Right lobe of liver (tissue), 4 donors: Measurements from ENCODE around the gene GPATCH1.

ENCODE experiments used
- POLR2A ChIP-seq: fragments of 450-650 bp; IDR thresholded peaks from one replicate; pipeline ENCODE4 v1.6.1; 2017; ENCODE audit warnings: antibody characterized with exemption, mild to moderate bottlenecking
- TF ChIP-seq, protein P1 (sequence below), 4 donors: fragments of 200-600 bp in 3 of 4; fragments of 450-650 bp in 1 of 4; IDR thresholded peaks; one replicate each; pipeline versions ENCODE4 v1.5.1 to v1.8.0; 2016 to 2022; ENCODE audit warnings: antibody characterized with exemption in 4 of 4, mild to moderate bottlenecking in 2 of 4
- donor health status: DM: no; HTN: no; CAD: no.
- donor health status: DM: no; HTN: no; CAD: no.
- donor health status: DM: no; HTN: yes; CAD: no.

DNA sequence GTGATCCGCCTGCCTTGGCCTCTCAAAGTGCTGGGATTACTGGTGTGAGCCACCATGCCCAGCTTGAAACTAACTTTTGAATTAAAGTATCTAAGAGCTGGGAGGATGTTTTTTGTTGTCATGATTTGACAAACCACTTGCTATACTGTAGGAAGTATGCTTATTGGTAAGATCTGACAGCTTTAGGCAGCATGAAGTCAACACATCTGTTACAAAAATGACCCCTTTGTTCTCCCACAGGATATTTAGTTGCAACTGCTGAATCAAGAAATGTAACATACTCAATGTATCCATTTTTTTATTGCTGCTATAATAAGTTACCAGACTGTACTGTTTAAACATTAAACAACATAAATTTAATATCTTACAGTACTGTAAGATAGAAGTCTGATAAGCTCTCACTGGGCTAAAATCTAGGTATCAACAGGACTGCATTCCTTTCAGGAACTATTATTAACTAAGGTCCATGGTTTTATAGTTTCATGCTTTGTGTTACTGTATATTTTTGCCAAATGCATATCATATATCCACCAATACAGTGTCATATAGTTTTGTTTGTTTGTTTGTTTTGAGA is 90.3 kb downstream of the GPATCH1 start:
- TF ChIP-seq, protein P1, sequence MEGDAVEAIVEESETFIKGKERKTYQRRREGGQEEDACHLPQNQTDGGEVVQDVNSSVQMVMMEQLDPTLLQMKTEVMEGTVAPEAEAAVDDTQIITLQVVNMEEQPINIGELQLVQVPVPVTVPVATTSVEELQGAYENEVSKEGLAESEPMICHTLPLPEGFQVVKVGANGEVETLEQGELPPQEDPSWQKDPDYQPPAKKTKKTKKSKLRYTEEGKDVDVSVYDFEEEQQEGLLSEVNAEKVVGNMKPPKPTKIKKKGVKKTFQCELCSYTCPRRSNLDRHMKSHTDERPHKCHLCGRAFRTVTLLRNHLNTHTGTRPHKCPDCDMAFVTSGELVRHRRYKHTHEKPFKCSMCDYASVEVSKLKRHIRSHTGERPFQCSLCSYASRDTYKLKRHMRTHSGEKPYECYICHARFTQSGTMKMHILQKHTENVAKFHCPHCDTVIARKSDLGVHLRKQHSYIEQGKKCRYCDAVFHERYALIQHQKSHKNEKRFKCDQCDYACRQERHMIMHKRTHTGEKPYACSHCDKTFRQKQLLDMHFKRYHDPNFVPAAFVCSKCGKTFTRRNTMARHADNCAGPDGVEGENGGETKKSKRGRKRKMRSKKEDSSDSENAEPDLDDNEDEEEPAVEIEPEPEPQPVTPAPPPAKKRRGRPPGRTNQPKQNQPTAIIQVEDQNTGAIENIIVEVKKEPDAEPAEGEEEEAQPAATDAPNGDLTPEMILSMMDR (IDR thresholded peaks at IDR 0.05): no peak
- no peak for TF ChIP-seq POLR2A
